IMR-90 (cell line): ENCODE measurements around the gene DOK6. TPM values are rescaled to one million over a fixed set of nuclear protein-coding genes. Genes with fewer than 3 reads are reported as not detected.

ENCODE experiments used
- ATAC-seq: fragments of 200-7000 bp; cut with Tn5 transposase; 2 replicates; pipeline ENCODE4 v1.9.1; 2020; ENCODE audit warnings: low read depth, mild to moderate bottlenecking, moderate library complexity
- BruUV-seq: library from RNA; stranded (reverse); fragments of 400-500 nt; replicated peaks from 2 replicates; lab custom pipeline; 2021; lab: Mats Ljungman, UMichigan
- CTCF ChIA-PET: fragments of 300-600 bp; formaldehyde crosslinking; extraction: SDS; loops from one replicate; lab custom pipeline; 2021; ENCODE audit warnings: antibody characterized with exemption; lab: Yijun Ruan, JAX
- POLR2A ChIA-PET: fragments of 300-600 bp; sonication (Branson Sonifier 250); formaldehyde crosslinking; loops from one replicate; lab custom pipeline; 2022; ENCODE audit warnings: antibody characterized with exemption; ENCODE audit not compliant: unreplicated experiment; lab: Charles Lee
- DNase-seq: peaks from one replicate; pipeline ENCODE4 v3.0.0; 2013
- H2AFZ ChIP-seq: replicated peaks from 2 replicates; pipeline ENCODE3; 2013; ENCODE audit warnings: low read length, mild to moderate bottlenecking; ENCODE audit not compliant: poor library complexity
- H2AK5ac ChIP-seq: 2 replicates; pipeline ENCODE4 v1.6.1; 2013; ENCODE audit warnings: low read depth, low read length, inconsistent platforms
- H2AK9ac ChIP-seq: replicated peaks from 2 replicates; pipeline ENCODE3; 2013; ENCODE audit warnings: mild to moderate bottlenecking, low read depth, low read length, moderate library complexity; ENCODE audit not compliant: poor library complexity
- H2BK120ac ChIP-seq: 2 replicates; pipeline ENCODE4 v1.6.1; 2013; ENCODE audit warnings: low read depth, low read length, inconsistent platforms
- H2BK15ac ChIP-seq: 3 replicates; pipeline ENCODE4 v1.6.1; 2013; ENCODE audit warnings: low read depth, low read length, inconsistent platforms
- H2BK20ac ChIP-seq: 2 replicates; pipeline ENCODE4 v1.6.1; 2013; ENCODE audit warnings: low read depth, mild to moderate bottlenecking, inconsistent platforms, low read length, moderate library complexity
- H2BK5ac ChIP-seq: 2 replicates; pipeline ENCODE4 v1.6.1; 2013; ENCODE audit warnings: mild to moderate bottlenecking, low read depth, low read length, inconsistent platforms; ENCODE audit not compliant: poor library complexity, severe bottlenecking
- H3K14ac ChIP-seq: replicated peaks from 2 replicates; pipeline ENCODE4 v1.6.1; 2013; ENCODE audit warnings: low read depth, low read length, inconsistent platforms
- H3K18ac ChIP-seq: 2 replicates; pipeline ENCODE4 v1.6.1; 2013; ENCODE audit warnings: low read depth, low read length, control low read depth
- H3K23ac ChIP-seq: 2 replicates; pipeline ENCODE4 v1.6.1; 2013; ENCODE audit warnings: low read depth, low read length, inconsistent platforms
- H3K27ac ChIP-seq: 2 replicates; pipeline ENCODE4 v1.5.1; 2013; ENCODE audit warnings: mild to moderate bottlenecking, control low read depth, low read length; ENCODE audit not compliant: insufficient read depth
- H3K27me3 ChIP-seq: 2 replicates; pipeline ENCODE4 v1.6.1; 2013; ENCODE audit warnings: low read length; ENCODE audit not compliant: control insufficient read depth, insufficient read depth
- H3K36me3 ChIP-seq: 2 replicates; pipeline ENCODE4 v1.6.1; 2013; ENCODE audit warnings: low read length, mixed read lengths; ENCODE audit not compliant: control insufficient read depth, insufficient read depth
- H3K4ac ChIP-seq: 2 replicates; pipeline ENCODE4 v1.6.1; 2013; ENCODE audit warnings: low read depth, low read length, inconsistent platforms
- H3K4me1 ChIP-seq: 2 replicates; pipeline ENCODE4 v1.6.1; 2013; ENCODE audit warnings: low read length, mixed read lengths; ENCODE audit not compliant: control insufficient read depth, insufficient read depth
- H3K4me2 ChIP-seq: 2 replicates; pipeline ENCODE4 v1.6.1; 2013; ENCODE audit warnings: low read depth, mild to moderate bottlenecking, control low read depth, low read length, moderate library complexity
- H3K4me3 ChIP-seq: 2 replicates; pipeline ENCODE4 v1.5.1; 2013; ENCODE audit warnings: low read depth, mild to moderate bottlenecking, control low read depth, low read length, moderate library complexity; ENCODE audit not compliant: insufficient read depth
- H3K56ac ChIP-seq: 2 replicates; pipeline ENCODE4 v1.6.1; 2013; ENCODE audit warnings: low read length, inconsistent platforms; ENCODE audit not compliant: insufficient read depth; ENCODE audit errors: extremely low read depth
- H3K79me1 ChIP-seq, 2 experiments: 2 replicates each; pipeline ENCODE4 v1.6.1; 2013; ENCODE audit warnings: low read length in 2 of 2, inconsistent platforms in 1 of 2, low read depth in 1 of 2
- H3K9ac ChIP-seq: 2 replicates; pipeline ENCODE4 v1.6.1; 2013; ENCODE audit warnings: low read depth, low read length, control low read depth
- H3K9me1 ChIP-seq: 2 replicates; pipeline ENCODE4 v1.6.1; 2013; ENCODE audit warnings: low read length, inconsistent platforms; ENCODE audit not compliant: insufficient read depth
- H3K9me3 ChIP-seq: 2 replicates; pipeline ENCODE4 v1.6.1; 2013; ENCODE audit warnings: low read length; ENCODE audit not compliant: control insufficient read depth, insufficient read depth
- H4K20me1 ChIP-seq: 2 replicates; pipeline ENCODE4 v1.6.1; 2013; ENCODE audit warnings: low read length, inconsistent platforms; ENCODE audit not compliant: insufficient read depth
- H4K5ac ChIP-seq: 2 replicates; pipeline ENCODE4 v1.6.1; 2013; ENCODE audit warnings: mild to moderate bottlenecking, low read depth, low read length, control low read depth
- H4K8ac ChIP-seq, 2 experiments: 2 replicates each; pipeline ENCODE4 v1.6.1; 2013; ENCODE audit warnings: low read depth in 2 of 2, low read length in 2 of 2, control low read depth in 1 of 2, inconsistent platforms in 1 of 2
- H4K91ac ChIP-seq: 2 replicates; pipeline ENCODE4 v1.6.1; 2013; ENCODE audit warnings: low read depth, low read length, inconsistent platforms; ENCODE audit not compliant: insufficient read depth
- BHLHE40 ChIP-seq: fragments of 150-350 bp; IDR thresholded peaks from 2 replicates; pipeline ENCODE4 v1.6.1; 2016; ENCODE audit warnings: mild to moderate bottlenecking, low read depth, low read length
- CHD1 ChIP-seq: IDR thresholded peaks from 2 replicates; pipeline ENCODE4 v1.6.1; 2012; ENCODE audit warnings: low read depth, low read length, improper control_type of control experiment
- CTCF ChIP-seq: conservative IDR thresholded peaks from 2 replicates; pipeline ENCODE4 v1.5.1; 2012; ENCODE audit warnings: mild to moderate bottlenecking, low read depth, low read length, improper control_type of control experiment
- ELK1 ChIP-seq: fragments of 150-350 bp; IDR thresholded peaks from 2 replicates; pipeline ENCODE4 v1.6.1; 2016; ENCODE audit warnings: low read depth, mild to moderate bottlenecking, low read length, moderate library complexity, borderline replicate concordance
- FOS ChIP-seq: fragments of 150-350 bp; IDR thresholded peaks from 2 replicates; pipeline ENCODE4 v1.6.1; 2016; ENCODE audit warnings: low read depth, low read length
- MAFK ChIP-seq: IDR thresholded peaks from 2 replicates; pipeline ENCODE4 v1.6.1; 2012; ENCODE audit warnings: low read depth, low read length, improper control_type of control experiment
- MAZ ChIP-seq: IDR thresholded peaks from 2 replicates; pipeline ENCODE4 v1.6.1; 2012; ENCODE audit warnings: low read depth, mild to moderate bottlenecking, low read length, improper control_type of control experiment, moderate library complexity, borderline replicate concordance
- MXI1 ChIP-seq: IDR thresholded peaks from 2 replicates; pipeline ENCODE4 v1.6.1; 2012; ENCODE audit warnings: low read depth, mild to moderate bottlenecking, low read length, moderate library complexity, borderline replicate concordance
- NFE2L2 ChIP-seq: fragments of 150-350 bp; IDR thresholded peaks from 2 replicates; pipeline ENCODE4 v1.6.1; 2016; ENCODE audit warnings: low read depth, mild to moderate bottlenecking, low read length
- POLR2A ChIP-seq: IDR thresholded peaks from 2 replicates; pipeline ENCODE4 v1.6.1; 2012; ENCODE audit warnings: mild to moderate bottlenecking, low read depth, low read length
- RAD21 ChIP-seq: IDR thresholded peaks from 2 replicates; pipeline ENCODE4 v1.6.1; 2012; ENCODE audit warnings: low read length, improper control_type of control experiment
- RCOR1 ChIP-seq: IDR thresholded peaks from 2 replicates; pipeline ENCODE4 v1.6.1; 2012; ENCODE audit warnings: mild to moderate bottlenecking, low read length, improper control_type of control experiment; ENCODE audit not compliant: insufficient replicate concordance
- RFX5 ChIP-seq: IDR thresholded peaks from 2 replicates; pipeline ENCODE4 v1.8.0; 2012; ENCODE audit warnings: low read depth, mild to moderate bottlenecking, low read length, moderate library complexity
- SMC3 ChIP-seq: fragments of 150-350 bp; IDR thresholded peaks from 2 replicates; pipeline ENCODE4 v1.6.1; 2016; ENCODE audit warnings: low read depth, mild to moderate bottlenecking, antibody characterized with exemption, low read length, moderate library complexity
- USF2 ChIP-seq: fragments of 150-350 bp; IDR thresholded peaks from 2 replicates; pipeline ENCODE4 v1.6.1; 2017; ENCODE audit warnings: mild to moderate bottlenecking, antibody characterized with exemption, low read length, low read depth
- WGBS, 2 experiments: methylation state at CpG; one replicate each; pipeline versions ENCODE4 v1.1.5 to v1.1.7; 2013; ENCODE audit warnings: missing lambda C conversion rate in 2 of 2; ENCODE audit not compliant: insufficient read length in 1 of 2; ENCODE audit errors: extremely low coverage in 2 of 2; 5-methylcytosine and 5-hydroxymethylcytosine counted together
- dilution Hi-C: fragments of 300-500 bp; cut with HindIII; formaldehyde crosslinking; loops from one replicate; pipeline ENCODE4 v1.14.3; 2018; ENCODE audit warnings: low sequenced_read_pairs; ENCODE audit not compliant: unreplicated experiment
- in situ Hi-C: fragments of 300-500 bp; cut with MboI; formaldehyde crosslinking; loops from 3 replicates; pipeline ENCODE4 v1.14.3; 2019; ENCODE audit warnings: low sequenced_read_pairs, inconsistent platforms, mixed read lengths
- intact Hi-C: fragments of 100-400 bp; cut with micrococcal nuclease; formaldehyde crosslinking; loops from 2 replicates; pipeline ENCODE4 v1.10.0; 2022
- polyA plus RNA-seq, 3 experiments: library from polyadenylated mRNA; depleted of rRNA; stranded (reverse); fragments of >200 nt; gene quantifications; 2 replicates each; pipeline ENCODE4 v1.2.3, GENCODE V29; 2012; ENCODE audit warnings: low replicate concordance in 1 of 3
- total RNA-seq: library from RNA; depleted of rRNA; stranded (reverse); fragments of >200 nt; gene quantifications from 2 replicates; pipeline ENCODE4 v1.2.3, GENCODE V29; 2012

DOK6 gene
- total and polyA plus RNA-seq, 2 of the 4 experiments (the other 2 are of a cell fraction), result 1.9 to 2.7 TPM

- no peak overlapping the region for H2BK5ac ChIP-seq
- H3K18ac ChIP-seq, result no peak overlapping the region
- CTCF ChIA-PET, result no interaction called here
- H2BK15ac ChIP-seq, result no peak overlapping the region
- dilution Hi-C loops, result no loop called here
- no peak for TF ChIP-seq RCOR1
- no peak for TF ChIP-seq CTCF
- no peak for TF ChIP-seq MAZ
- TF ChIP-seq RAD21, result no peak
- no peak for TF ChIP-seq CHD1
- TF ChIP-seq POLR2A, result no peak
- no peak for TF ChIP-seq MXI1
- no peak for TF ChIP-seq MAFK
- TF ChIP-seq FOS, result no peak
- no peak for TF ChIP-seq ELK1
- TF ChIP-seq BHLHE40, result no peak
- no peak for TF ChIP-seq NFE2L2
- no peak for TF ChIP-seq RFX5
- no peak for TF ChIP-seq USF2
- no peak for TF ChIP-seq SMC3
- H3K36me3 ChIP-seq, result no peaks in the 10 kb centered on the region
- no peak overlapping the region for H3K4ac ChIP-seq
- no peaks in the 10 kb centered on the region for H3K27me3 ChIP-seq
- BruUV-seq, result no TSS peak
- no peak overlapping the region for H4K91ac ChIP-seq
- H3K9ac ChIP-seq, result no peak overlapping the region
- H4K8ac ChIP-seq, result no peak overlapping the region
- DNase-seq, result no peak
- no CpG with 5 or more reads among the region's 4 CpGs for WGBS, 2 experiments
- no peaks in the 10 kb centered on the region for H3K79me1 ChIP-seq
- H3K4me2 ChIP-seq, result no peak overlapping the region
- H2AK5ac ChIP-seq, result no peak overlapping the region
- intact Hi-C loops, result no loop called here
- no peak overlapping the region for H3K23ac ChIP-seq
- no peak overlapping the region for H2BK20ac ChIP-seq
- H4K20me1 ChIP-seq, result no peaks in the 10 kb centered on the region
- H3K14ac ChIP-seq, result no peak overlapping the region
- in situ Hi-C loops, result no loop called here
- no peak overlapping the region for H2AFZ ChIP-seq
- no peak overlapping the region for H2AK9ac ChIP-seq
- no peak overlapping the region for H3K56ac ChIP-seq
- H3K27ac ChIP-seq, result no peak overlapping the region
- H4K5ac ChIP-seq, result no peak overlapping the region
- POLR2A ChIA-PET, result no interaction called here
- H3K4me3 ChIP-seq, result no peak overlapping the region
- H3K9me3 ChIP-seq, result no peaks in the 10 kb centered on the region
- H3K9me1 ChIP-seq, result no peaks in the 10 kb centered on the region
- ATAC-seq, result no peak
- no peak overlapping the region for H2BK120ac ChIP-seq
- no peaks in the 10 kb centered on the region for H3K4me1 ChIP-seq
These were observed 369.6 kb downstream of the DOK6 start for GRCh38 chr18:69770238-69770637.
